Testis (tissue), 3 donors: Measurements from ENCODE around the gene CNFN. TPM values are rescaled to one million over a fixed set of nuclear protein-coding genes. Genes with fewer than 3 reads are reported as not detected.
"Not testable (repeated sequence)": the region's sequence is repeated elsewhere in the genome, so short reads cannot be mapped to it uniquely, and the experiment has no call there.

Experiments
- DNase-seq: peaks from one replicate; pipeline ENCODE4 v3.0.0-alpha.2; 2019
- H3K27ac ChIP-seq, 2 donors: fragments of 200-600 bp; sonication (generic); one replicate each; pipeline ENCODE4 v1.5.1; 2019
- H3K27me3 ChIP-seq: fragments of 200-600 bp; sonication (generic); one replicate; pipeline ENCODE4 v1.5.1; 2019
- H3K36me3 ChIP-seq: fragments of 200-600 bp; sonication (generic); one replicate; pipeline ENCODE4 v1.5.1; 2017; ENCODE audit warnings: low read depth; ENCODE audit errors: missing control alignments
- H3K4me1 ChIP-seq: fragments of 200-600 bp; sonication (generic); one replicate; pipeline ENCODE4 v1.5.1; 2019
- H3K4me3 ChIP-seq, 2 donors: fragments of 200-600 bp; sonication (generic); one replicate each; pipeline ENCODE4 v1.5.1; 2017 to 2019
- H3K9me3 ChIP-seq: fragments of 200-600 bp; sonication (generic); one replicate; pipeline ENCODE4 v1.5.1; 2017
- POLR2A ChIP-seq: fragments of 450-650 bp; IDR thresholded peaks from one replicate; pipeline ENCODE4 v1.6.1; 2017; ENCODE audit warnings: antibody characterized with exemption, mild to moderate bottlenecking, moderate library complexity
- WGBS, 2 donors: methylation state at CpG; one replicate each; pipeline ENCODE4 v1.1.5; 2018; 5-methylcytosine and 5-hydroxymethylcytosine counted together
- intact Hi-C: fragments of 100-400 bp; cut with DNase I; formaldehyde crosslinking; loops from one replicate; pipeline ENCODE4 v1.15.1; 2023; ENCODE audit warnings: low total_unique reads
- microRNA-seq, 2 donors: library from miRNA; unstranded; fragments of <30 nt; microRNA quantifications; one replicate each; pipeline ENCODE4, GENCODE V29; 2016; ENCODE audit warnings: borderline number of aligned reads in 2 of 2, borderline replicate concordance in 1 of 2
- polyA plus RNA-seq: library from polyadenylated mRNA; stranded (reverse); fragments of 350-450 nt; fragmentation: Illumina TruSeq; extraction: RNeasy Lipid Tissue Mini Kit (QIAGEN cat#74804); gene quantifications from one replicate; pipeline ENCODE4 v1.2.3, GENCODE V29; 2014; ENCODE audit warnings: low read depth, low replicate concordance; ENCODE audit not compliant: insufficient read depth
- small RNA-seq, 2 donors: library from RNA; depleted of rRNA; stranded (forward); fragments of <200 nt; gene quantifications; one replicate each; pipeline ENCODE3, GENCODE V24; 2016
- total RNA-seq, 2 donors: library from RNA; depleted of rRNA; stranded (reverse); fragments of >200 nt; gene quantifications; one replicate each; pipeline ENCODE4 v1.2.3, GENCODE V29; 2016
- TF ChIP-seq, protein P1 (sequence below), 3 experiments: fragments of 450-650 bp in 2 of 3; fragments of 200-600 bp in 1 of 3; sonication (generic) in 1 of 3; IDR thresholded peaks; one replicate each; pipeline ENCODE4 v1.5.1; 2016 to 2019; ENCODE audit warnings: antibody characterized with exemption in 3 of 3, mild to moderate bottlenecking in 2 of 3, moderate library complexity in 1 of 3

The CNFN gene
- total and polyA plus RNA-seq, 3 donors from 2014 or later: 1.9 to 5.0 (median 2.2) TPM

DNA sequence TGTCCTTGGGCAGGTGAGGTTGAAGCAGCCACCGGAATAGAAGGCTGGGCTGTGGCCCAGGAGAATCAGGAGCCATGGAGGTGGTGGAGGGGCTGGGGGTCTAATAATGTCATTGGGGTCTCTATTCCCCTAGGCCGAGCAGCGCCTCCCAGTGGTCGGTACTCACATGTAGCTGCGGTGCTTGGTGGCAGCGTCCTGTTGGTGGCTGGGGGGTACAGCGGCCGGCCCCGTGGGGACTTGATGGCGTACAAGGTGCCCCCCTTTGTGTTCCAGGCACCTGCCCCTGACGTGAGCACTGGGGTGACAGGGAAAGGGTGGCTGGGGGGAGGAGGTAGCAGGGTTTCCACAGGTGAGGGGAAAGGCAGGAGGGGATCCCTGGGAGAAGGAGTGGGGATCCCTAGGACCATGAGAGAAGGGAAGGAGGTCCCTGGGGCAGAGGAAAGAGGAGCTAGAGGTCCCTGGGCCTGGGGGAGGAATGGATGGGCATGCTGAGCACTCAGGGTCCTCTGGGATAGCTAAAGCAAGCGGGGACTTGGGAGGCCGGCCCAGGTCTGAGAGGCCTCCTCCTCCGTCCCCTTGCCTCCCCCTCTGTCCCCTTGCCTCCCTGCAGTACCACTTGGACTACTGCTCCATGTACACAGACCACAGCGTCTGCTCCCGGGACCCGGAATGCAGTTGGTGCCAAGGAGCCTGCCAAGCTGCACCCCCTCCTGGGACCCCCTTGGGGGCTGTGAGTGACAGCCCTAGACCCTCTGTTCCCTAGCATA, 46.6 kb downstream of the CNFN start:
- TF ChIP-seq POLR2A: no peak
- TF ChIP-seq, protein P1, sequence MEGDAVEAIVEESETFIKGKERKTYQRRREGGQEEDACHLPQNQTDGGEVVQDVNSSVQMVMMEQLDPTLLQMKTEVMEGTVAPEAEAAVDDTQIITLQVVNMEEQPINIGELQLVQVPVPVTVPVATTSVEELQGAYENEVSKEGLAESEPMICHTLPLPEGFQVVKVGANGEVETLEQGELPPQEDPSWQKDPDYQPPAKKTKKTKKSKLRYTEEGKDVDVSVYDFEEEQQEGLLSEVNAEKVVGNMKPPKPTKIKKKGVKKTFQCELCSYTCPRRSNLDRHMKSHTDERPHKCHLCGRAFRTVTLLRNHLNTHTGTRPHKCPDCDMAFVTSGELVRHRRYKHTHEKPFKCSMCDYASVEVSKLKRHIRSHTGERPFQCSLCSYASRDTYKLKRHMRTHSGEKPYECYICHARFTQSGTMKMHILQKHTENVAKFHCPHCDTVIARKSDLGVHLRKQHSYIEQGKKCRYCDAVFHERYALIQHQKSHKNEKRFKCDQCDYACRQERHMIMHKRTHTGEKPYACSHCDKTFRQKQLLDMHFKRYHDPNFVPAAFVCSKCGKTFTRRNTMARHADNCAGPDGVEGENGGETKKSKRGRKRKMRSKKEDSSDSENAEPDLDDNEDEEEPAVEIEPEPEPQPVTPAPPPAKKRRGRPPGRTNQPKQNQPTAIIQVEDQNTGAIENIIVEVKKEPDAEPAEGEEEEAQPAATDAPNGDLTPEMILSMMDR (IDR thresholded peaks at IDR 0.05): no peak
- WGBS, 2 donors: 81 to 90% methylated on average over 12 to 17 of the region's 17 CpGs
- Histone ChIP-seq H3K27me3 (no peaks in the 10 kb centered on the region), H3K36me3 (no peaks in the 10 kb centered on the region), H3K4me3 (no peak overlapping the region), H3K4me1 (no peaks in the 10 kb centered on the region), H3K27ac (no peak overlapping the region), H3K9me3 (no peaks in the 10 kb centered on the region)
- intact Hi-C loops: no loop called here
- no peak for DNase-seq

DNA sequence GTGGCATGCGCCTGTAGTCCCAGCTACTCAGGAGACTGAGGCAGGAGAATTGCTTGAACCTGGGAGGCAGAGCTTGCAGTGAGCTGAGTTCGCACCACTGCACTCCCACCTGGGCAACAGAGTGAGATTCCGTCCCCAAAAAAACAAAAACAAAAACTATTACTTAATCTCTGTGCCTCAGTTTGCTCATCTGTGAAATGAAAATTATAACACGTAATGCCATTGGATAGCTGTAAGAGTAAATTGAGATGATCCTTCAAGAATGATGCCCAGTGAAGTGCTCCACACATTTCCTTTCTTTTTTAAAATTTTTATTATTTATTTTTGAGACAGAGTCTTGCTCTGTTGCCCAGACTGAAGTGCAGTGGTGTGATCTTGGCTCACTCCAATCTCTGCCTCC, 50.2 kb downstream of the CNFN start:
- intact Hi-C loops, DNase-seq, H3K9me3 ChIP-seq, H3K4me3 ChIP-seq, H3K36me3 ChIP-seq, H3K27ac ChIP-seq, H3K27me3 ChIP-seq, H3K4me1 ChIP-seq: not testable (repeated sequence)
- 94 to 98% methylated on average over 4 of the region's 4 CpGs for WGBS, 2 donors

DNA sequence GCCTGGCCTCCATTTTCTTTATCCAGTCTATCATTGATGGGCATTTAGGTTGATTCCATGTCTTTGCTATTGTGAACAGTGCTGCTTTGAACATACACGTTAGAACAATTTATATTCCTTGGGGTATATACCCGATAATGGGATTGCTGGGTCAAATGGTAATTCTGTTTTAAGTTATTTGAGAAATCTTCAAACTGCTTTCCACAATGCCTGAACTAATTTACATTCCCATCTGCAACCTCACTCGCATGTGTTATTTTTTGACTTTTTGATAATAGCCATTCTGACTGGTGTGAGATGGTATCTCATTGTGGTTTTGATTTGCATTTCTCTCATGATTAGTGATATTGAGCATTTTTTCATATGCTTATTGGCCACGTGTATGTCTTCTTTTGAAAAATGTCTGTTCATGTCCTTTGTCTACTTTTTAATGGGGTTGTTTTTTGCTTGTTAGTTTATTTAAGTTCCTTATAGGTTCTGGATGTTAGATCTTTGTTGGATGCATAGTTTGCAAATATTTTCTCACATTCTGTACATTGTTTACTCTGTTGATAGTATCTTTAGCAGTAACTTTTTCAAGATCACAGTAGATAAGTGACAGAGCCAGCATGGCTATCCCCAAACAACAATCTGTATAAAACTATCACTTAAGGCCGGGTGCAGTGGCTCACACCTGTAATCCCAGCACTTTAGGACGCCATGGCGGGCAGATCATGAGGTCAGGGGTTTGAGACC, 50.8 kb downstream of the CNFN start:
- H3K9me3 ChIP-seq, intact Hi-C loops, H3K36me3 ChIP-seq, DNase-seq, H3K4me1 ChIP-seq, H3K27me3 ChIP-seq, H3K27ac ChIP-seq, H3K4me3 ChIP-seq: not testable (repeated sequence)
- WGBS, 2 donors: 93 to 94% methylated on average over 7 of the region's 7 CpGs

Small RNA genes lying within 50 kb of the gene (microRNA-seq; reads per million reads assigned to microRNA genes)
- gene MIR8077: 0 reads per million in 2 donors

Small RNA genes lying within 50 kb of the gene (small RNA-seq; reads per million reads assigned to genes)
- 0 reads per million in 2 donors for gene MIR8077

Other genes starting within 250 kb of the CNFN start
- gene DEDD2, start 172.6 kb downstream of the CNFN start, total RNA-seq: 10 to 100 TPM; 54.4 to 80.0 TPM
- gene DEDD2, start 172.6 kb downstream of the CNFN start, polyA plus RNA-seq: 40.7 TPM
- gene ZNF526, start 170.0 kb downstream of the CNFN start, total RNA-seq: 10 to 100 TPM; 10.1 to 12.2 TPM
- gene ZNF526, start 170.0 kb downstream of the CNFN start, polyA plus RNA-seq: 10.1 TPM
- 10 to 100 TPM; 54.3 to 64.3 TPM for gene GSK3A, start 147.7 kb downstream of the CNFN start, total RNA-seq
- 98.1 TPM for gene GSK3A, start 147.7 kb downstream of the CNFN start, polyA plus RNA-seq
- 100 to 1,000 TPM in 1 of 2 donors, 10 to 100 TPM in 1; 85.4 to 120 TPM for gene ERF, start 135.2 kb downstream of the CNFN start, total RNA-seq
- 59.6 TPM for gene ERF, start 135.2 kb downstream of the CNFN start, polyA plus RNA-seq
- 100 to 1,000 TPM; 163 to 181 TPM for gene CIC, start 121.0 kb downstream of the CNFN start, total RNA-seq
- gene CIC, start 121.0 kb downstream of the CNFN start, polyA plus RNA-seq: 95.6 TPM
- 10 to 100 TPM; 16.8 to 18.3 TPM for gene PRR19, start 88.2 kb downstream of the CNFN start, total RNA-seq
- gene PRR19, start 88.2 kb downstream of the CNFN start, polyA plus RNA-seq: 37.4 TPM
- 10 to 100 TPM; 50.7 to 66.7 TPM for gene PAFAH1B3, start 87.7 kb downstream of the CNFN start, total RNA-seq
- gene PAFAH1B3, start 87.7 kb downstream of the CNFN start, polyA plus RNA-seq: 45.1 TPM
- gene TMEM145, start 77.0 kb downstream of the CNFN start, total RNA-seq: 10 to 100 TPM in 1 of 2 donors, 1 to 10 TPM in 1; 7.2 to 12.3 TPM
- 6.9 TPM for gene TMEM145, start 77.0 kb downstream of the CNFN start, polyA plus RNA-seq
- gene MEGF8, start 64.7 kb downstream of the CNFN start, total RNA-seq: 10 to 100 TPM; 26.9 to 27.3 TPM
- gene MEGF8, start 64.7 kb downstream of the CNFN start, polyA plus RNA-seq: 18.8 TPM
- 10 to 100 TPM; 49.2 to 73.5 TPM for gene LIPE, start 37.1 kb upstream of the CNFN start, total RNA-seq
- gene LIPE, start 37.1 kb upstream of the CNFN start, polyA plus RNA-seq: 131 TPM
- gene CXCL17, start 52.6 kb upstream of the CNFN start, total RNA-seq: not detected
- gene CXCL17, start 52.6 kb upstream of the CNFN start, polyA plus RNA-seq: not detected
- gene CEACAM1, start 138.2 kb upstream of the CNFN start, total RNA-seq: 10 to 100 TPM; 12.7 to 13.7 TPM
- 6.8 TPM for gene CEACAM1, start 138.2 kb upstream of the CNFN start, polyA plus RNA-seq
- under 1 TPM in 1 of 2 donors, not detected in 1; 0.16 TPM for gene CEACAM8, start 204.6 kb upstream of the CNFN start, total RNA-seq
- not detected for gene CEACAM8, start 204.6 kb upstream of the CNFN start, polyA plus RNA-seq